Prostate gland (tissue), 2 donors: ENCODE results near the gene CTAG1A.

Experiments
- CTCF ChIP-seq, 4 experiments: fragments of 200-600 bp in 2 of 4; fragments of 450-650 bp in 2 of 4; sonication (generic) in 2 of 4; IDR thresholded peaks; 1 replicate in 3 of 4; 2 replicates in 1 of 4; pipeline ENCODE4 v1.5.1; 2016 to 2019; ENCODE audit warnings: antibody characterized with exemption in 4 of 4, mild to moderate bottlenecking in 2 of 4, moderate library complexity in 2 of 4
- POLR2A ChIP-seq: fragments of 450-650 bp; IDR thresholded peaks from one replicate; pipeline ENCODE4 v1.6.1; 2016; ENCODE audit warnings: antibody characterized with exemption, mild to moderate bottlenecking

- TF ChIP-seq POLR2A (no peak), CTCF (IDR thresholded peaks at IDR 0.05) (no peak)
Measured at GRCh38 chrX:154600759-154601374, 15.9 kb downstream of the CTAG1A start.
